Ishikawa (cell line): ENCODE data around the gene ACR.

Experiments used
- CREB1 ChIP-seq: IDR thresholded peaks from 2 replicates; pipeline ENCODE4 v1.6.1; 2012; ENCODE audit warnings: low read depth
- TAF1 ChIP-seq: IDR thresholded peaks from 2 replicates; pipeline ENCODE4 v1.6.1; 2012; ENCODE audit warnings: low read depth, mild to moderate bottlenecking
- YY1 ChIP-seq: IDR thresholded peaks from 2 replicates; pipeline ENCODE4 v1.6.1; 2012; ENCODE audit warnings: low read depth

DNA sequence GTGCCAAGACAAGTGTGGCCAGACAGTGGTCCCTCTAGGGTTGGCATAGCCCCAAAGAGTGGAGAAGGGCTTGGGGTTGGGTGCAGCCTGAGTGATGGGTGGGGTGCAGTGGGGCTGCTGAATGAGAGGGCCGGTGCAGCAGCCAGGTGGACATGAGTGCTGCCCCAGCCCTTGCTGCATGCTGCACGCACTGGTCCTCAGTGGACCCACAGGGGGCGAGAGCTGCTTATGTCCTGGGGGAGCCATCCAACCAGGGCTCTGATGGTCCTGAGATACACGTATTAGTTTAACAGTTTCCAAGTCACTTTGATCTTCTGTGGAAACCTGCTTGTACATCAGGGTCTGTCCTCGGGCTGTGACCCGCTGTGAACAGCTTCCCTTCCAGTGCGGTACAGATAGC is 23.9 kb upstream of the ACR start:
- TF ChIP-seq TAF1 = no peak
- TF ChIP-seq YY1 = no peak
- TF ChIP-seq CREB1 = no peak
